SKM-1 (cell line): ENCODE results near the gene DPYD.

Experiments
- DNase-seq: peaks from one replicate; lab custom pipeline; 2025; ENCODE audit not compliant: unreplicated experiment; lab: John Stamatoyannopoulos, UW

Gene DPYD

GRCh38 chr1:97112442-97112841 is 808.4 kb downstream of the DPYD start:
- DNase-seq = no peak

- no peak for DNase-seq
These were observed 812.7 kb downstream of the DPYD start for GRCh38 chr1:97108179-97108578.

- DNase-seq = no peak
These were observed 815.3 kb downstream of the DPYD start for GRCh38 chr1:97105531-97105930.

- DNase-seq = no peak
These were observed 819.3 kb downstream of the DPYD start for GRCh38 chr1:97101509-97101908.

GRCh38 chr1:97097404-97097925 is 823.4 kb downstream of the DPYD start:
- DNase-seq = no peak

GRCh38 chr1:97095764-97096163 is 825.1 kb downstream of the DPYD start:
- DNase-seq = no peak

- DNase-seq = no peak
These were observed 826.4 kb downstream of the DPYD start for GRCh38 chr1:97094247-97094972.

- DNase-seq = no peak
These were observed 827.1 kb downstream of the DPYD start for GRCh38 chr1:97093741-97094140.

- DNase-seq = no peak
These were observed 828.0 kb downstream of the DPYD start for GRCh38 chr1:97092824-97093223.

GRCh38 chr1:97091679-97092078 is 829.2 kb downstream of the DPYD start:
- DNase-seq = no peak

GRCh38 chr1:97091263-97091662 is 829.6 kb downstream of the DPYD start:
- no peak for DNase-seq

- DNase-seq = no peak
These were observed 830.1 kb downstream of the DPYD start for GRCh38 chr1:97090725-97091124.

- no peak for DNase-seq
These were observed 831.7 kb downstream of the DPYD start for GRCh38 chr1:97089173-97089572.

- DNase-seq = no peak
These were observed 832.4 kb downstream of the DPYD start for GRCh38 chr1:97088391-97088790.

GRCh38 chr1:97084546-97084945 is 836.3 kb downstream of the DPYD start:
- DNase-seq = no peak

GRCh38 chr1:97082160-97082848 is 838.5 kb downstream of the DPYD start:
- no peak for DNase-seq

GRCh38 chr1:97078872-97079271 is 842.0 kb downstream of the DPYD start:
- no peak for DNase-seq

GRCh38 chr1:97077221-97077620 is 843.6 kb downstream of the DPYD start:
- no peak for DNase-seq

- DNase-seq = no peak
These were observed 846.1 kb downstream of the DPYD start for GRCh38 chr1:97074771-97075170.

- DNase-seq = no peak
These were observed 846.9 kb downstream of the DPYD start for GRCh38 chr1:97073936-97074335.

GRCh38 chr1:97073169-97073568 is 847.7 kb downstream of the DPYD start:
- no peak for DNase-seq

- DNase-seq = no peak
These were observed 849.7 kb downstream of the DPYD start for GRCh38 chr1:97071173-97071572.
